NCI-H1436 treated with DMSO at 0.1 percent for 48 hours (cell line): ENCODE results near the gene HTT-AS.
"Not testable (repeated sequence)": the region's sequence is repeated elsewhere in the genome, so short reads cannot be mapped to it uniquely, and the experiment has no call there.

Experiments used
- DNase-seq: peaks from one replicate; lab custom pipeline; 2025; lab: John Stamatoyannopoulos, UW

Gene HTT-AS

DNA sequence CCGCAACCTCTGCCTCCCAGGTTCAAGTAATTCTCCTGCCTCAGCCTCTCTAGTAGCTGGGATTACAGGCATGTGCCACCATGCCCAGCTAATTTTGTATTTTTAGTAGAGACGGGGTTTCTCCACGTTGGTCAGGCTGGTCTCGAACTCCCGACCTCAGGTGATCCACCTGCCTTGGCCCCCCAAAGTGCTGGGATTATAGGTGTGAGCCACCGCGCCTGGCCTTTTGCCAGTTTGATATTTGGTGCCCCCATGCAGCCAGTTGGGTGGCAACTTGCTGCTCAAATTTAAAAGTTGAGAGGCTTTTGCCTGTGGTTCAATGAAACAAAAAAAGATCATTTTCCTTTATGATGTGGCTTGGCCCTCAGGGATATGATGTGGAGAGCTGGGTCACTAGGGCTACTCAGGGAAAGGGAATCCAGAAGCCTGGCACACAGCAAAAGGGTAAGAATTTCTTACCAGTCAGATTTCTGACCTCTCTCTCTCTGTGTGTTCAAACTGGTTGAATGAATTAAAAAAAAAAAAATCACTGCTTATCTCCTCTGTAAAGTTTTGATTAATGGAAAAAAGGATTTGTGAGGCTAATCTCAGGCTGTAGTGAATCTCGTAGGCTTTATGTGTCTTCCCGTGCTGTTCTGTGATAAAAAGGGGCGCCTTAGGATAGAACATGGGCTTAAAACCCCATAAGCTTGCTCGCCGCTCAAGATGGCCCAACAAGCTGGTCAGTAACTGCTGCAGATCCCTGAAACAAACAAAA is 23.0 kb downstream of the HTT-AS start:
- not testable (repeated sequence) for DNase-seq

- DNase-seq = no peak
These were observed 26.7 kb downstream of the HTT-AS start for GRCh38 chr4:3047464-3048286.

- DNase-seq = no peak
These were observed 27.7 kb downstream of the HTT-AS start for GRCh38 chr4:3046623-3047022.

- DNase-seq = no peak
These were observed 28.2 kb downstream of the HTT-AS start for GRCh38 chr4:3046162-3046561.

DNA sequence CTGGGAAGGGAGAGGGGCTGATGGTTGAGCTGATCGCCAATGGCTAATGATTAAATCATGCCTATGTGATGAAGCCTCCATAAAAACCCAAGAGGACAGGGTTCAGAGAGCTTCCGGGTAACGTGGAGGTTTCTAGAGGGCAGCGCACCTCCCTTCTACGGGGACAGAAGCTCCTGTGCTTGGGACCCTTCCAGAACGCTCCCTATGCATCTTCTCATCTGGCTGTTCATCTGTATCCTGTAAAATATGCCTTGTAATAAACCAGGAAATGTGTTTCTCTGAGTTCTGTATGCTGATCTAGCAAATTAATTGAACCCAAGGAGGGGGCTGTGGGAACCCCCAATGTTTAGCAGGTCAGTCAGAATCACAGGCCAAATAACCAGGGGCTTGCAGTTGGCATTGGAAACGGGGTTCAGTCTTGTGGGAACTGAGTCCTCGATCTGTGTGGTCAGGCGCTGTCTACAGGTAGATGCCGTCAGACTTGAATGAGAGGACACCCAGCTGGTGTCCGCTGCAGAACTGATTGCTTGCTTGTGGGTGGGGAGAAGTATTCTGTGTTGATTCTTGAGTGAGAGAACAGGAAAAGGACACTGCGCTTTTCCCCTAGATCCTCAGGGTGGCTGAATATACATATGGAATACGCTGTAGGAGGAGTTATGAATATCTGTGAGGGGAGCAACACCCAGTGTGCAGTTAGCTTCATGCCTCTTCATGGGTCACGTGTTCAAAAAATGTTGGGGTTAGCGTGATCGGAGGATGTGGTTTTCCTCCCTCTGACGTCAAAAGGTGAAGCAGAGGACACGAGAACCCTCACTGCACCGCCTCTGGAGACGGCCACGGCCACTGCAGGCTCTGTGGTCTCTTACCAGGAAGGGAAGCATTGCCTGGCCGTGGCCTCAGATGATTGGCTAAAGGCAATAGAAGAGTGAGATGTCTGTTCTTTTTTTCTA is 29.2 kb downstream of the HTT-AS start:
- no peak for DNase-seq

DNA sequence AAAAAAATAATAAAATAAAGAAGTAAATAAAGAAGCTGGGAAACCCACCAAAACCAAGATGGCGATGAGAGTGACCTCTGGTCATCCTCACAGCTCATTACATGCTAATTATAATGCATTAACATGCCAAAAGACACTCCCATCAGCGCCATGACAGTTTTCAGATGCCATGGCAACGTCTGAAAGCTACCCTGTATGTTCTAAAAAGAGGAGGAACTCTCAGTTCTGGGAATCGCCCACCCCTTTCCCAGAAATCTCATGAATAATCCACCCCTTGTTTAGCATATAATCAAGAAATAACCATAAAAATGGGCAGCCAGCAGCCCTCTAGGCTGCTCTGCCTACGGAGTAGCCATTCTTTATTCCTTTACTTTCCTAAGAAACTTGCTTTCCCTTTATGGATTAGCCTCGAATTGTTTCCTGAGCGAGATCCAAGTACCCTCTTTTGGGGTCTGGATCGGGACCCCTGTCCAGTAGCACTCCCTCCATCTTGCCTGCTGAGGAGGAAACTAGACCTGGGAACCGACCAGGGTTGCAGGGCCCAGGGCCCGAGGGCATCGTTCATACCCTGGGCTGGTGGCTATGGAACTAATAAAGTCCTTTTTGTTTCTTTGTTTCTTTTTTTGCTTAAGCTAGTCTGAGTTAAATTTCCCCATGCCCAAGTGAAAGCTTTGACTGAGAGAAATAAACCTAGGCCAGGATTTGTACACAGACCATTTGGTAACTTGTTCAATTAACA is 30.9 kb downstream of the HTT-AS start:
- no peak for DNase-seq

DNA sequence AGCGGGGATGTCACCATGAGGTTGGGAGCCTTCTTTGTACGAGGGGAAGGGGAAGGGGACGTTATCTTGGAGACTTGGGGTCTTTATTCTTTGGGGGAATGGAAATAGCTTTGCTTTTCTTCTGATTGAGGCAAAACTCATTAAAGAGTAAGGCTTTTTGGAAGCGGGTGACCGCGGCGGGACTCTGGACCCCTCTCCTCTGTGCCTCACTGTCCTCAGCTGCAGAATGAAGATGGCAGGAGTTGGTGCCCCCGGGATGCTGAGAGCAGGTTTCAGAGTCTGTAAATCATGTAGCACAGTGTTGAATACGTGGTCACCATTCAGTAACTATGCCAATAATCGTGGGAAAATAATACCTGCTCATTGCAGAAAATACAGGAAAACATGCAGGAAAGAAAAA is 32.1 kb downstream of the HTT-AS start:
- no peak for DNase-seq

DNA sequence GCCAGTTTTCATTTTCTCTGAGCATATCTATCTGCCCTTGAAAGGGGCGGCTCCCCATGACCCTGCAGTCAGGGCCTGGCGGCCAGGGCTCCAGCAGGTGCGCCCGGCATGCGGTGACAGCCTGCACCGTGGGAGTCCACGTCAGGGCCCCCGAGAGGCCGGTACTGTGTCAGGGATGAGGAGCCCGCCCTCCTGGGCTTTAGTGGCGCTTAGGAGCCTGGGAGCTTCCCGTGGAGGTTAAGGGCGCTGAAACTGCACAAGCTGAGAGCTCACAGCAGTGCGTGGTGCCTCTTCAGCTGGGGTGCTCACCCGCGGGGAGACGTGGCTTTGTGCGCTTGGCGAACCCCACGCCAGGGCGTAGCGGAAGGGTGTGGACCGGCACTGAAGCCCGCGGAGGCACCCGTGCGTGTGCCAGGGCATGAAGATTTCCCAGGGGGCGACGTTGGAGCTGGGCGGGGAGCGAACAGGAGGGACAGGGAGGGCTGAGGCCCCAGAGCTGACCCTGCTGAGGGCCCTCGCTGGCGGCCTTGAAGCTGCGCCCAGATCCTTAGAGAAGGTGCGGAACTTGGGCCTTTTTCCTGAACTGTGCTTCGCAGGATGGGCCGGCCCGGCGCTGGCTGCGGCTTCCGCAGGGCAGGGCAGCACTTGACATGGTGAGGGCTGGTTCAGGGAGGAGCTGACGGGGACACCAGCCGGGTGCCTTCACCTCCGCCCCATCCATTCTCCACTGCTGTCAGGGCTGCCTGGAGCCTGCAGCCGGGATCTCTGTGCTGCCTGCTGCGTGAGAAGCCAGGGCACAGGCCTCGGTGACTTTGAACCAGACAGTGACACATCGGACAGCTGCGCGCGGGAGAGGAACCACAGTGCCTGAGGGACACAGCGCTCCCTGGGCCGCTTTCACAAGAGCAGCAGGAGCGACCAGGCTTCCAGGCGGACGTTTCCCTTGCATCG is 32.9 kb downstream of the HTT-AS start:
- no peak for DNase-seq

- no peak for DNase-seq
These were observed 33.7 kb downstream of the HTT-AS start for GRCh38 chr4:3040452-3041191.

DNA sequence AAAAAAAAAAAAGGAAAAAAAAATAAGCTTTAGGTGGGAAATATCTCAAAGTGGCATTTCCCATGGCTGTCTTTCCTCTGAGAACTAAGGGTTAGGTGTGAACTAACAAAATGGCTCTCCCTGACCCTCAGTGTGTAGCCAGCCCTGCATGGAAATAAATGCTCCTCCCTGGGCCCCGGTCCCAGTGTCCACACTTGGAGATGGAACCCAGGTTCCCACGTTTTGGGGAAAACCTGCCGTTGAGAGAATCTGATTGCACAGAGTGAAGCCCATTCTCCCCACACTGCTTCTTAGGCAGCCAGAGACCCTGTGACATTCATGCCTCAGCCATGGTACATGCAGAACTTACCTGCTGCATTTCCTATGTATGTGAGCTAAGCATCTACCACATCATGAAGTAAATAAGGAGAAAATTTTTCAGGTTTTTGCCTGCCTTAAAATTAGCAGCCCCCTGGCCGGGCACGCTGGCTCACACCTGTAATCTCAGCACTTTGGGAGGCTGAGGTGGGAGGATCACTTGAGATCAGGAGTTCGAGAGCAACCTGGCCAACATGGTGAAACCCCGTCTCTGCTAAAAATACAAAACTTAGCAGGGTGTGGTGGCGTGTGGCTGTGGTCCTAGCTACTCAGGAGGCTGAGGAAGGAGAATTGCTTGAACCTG is 34.5 kb downstream of the HTT-AS start:
- DNase-seq = no peak

DNA sequence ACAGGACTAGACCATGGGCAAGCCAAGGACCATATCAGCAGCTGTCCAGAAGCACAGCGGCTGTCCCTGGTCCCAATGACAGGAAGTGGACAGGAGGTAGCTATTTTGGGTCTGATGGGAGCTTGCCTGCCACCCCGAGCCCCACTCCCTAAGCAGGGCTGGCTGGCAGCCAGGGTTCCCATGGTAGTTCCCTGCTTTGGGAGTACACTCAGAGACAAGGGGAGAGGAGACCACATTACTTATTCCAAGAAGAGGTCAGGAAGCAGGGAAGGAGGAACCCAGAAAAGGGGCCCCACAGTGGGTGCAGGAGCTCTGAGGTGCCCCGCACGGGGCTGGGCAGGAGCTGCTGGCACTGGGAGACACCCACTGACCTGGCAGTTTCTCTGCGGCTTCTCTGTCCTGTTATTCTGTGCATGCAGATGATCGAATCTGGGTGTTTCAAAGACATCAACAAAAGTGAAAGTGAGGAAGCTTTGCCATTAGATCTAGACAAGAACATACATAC is 36.3 kb downstream of the HTT-AS start:
- no peak for DNase-seq

DNA sequence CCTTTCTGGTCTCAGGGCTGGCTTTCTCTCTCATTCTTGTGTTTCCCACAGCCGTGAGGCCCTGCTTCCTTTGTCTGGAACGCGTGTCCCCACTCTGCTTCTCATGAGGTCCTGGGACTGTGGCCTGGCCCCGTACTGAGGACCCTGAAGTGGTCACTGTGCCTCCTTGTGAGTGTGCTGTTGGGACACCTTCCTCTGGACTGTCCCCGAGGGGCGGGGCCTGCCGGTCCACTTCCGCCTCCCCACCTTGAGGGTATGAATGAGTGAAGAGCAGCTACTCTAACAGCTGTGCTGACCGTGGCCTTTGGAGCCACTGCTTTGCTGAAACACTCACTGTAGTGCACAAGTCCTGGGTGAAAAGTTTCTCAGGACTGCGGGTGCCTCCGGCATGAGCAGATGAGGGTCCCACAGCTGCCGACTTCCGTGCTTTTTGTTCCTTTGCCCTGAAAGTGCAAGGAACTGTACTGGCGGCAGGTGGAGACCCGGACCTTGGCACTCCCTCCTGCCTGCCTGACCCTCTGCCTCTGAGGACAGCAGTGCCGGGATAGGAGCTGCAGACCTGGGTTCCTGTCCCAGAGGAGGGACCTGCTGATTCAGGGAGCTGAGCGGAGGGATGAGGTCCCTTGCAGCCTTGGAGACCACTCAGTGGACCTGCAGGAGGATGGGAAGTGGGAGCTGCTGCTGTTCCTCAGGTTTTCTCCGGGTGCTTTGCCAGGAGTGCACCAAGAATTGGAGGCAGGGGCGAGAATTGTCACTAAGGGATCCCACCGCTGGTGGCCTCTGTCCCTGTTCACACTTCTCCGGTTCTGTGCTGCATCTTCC is 38.0 kb downstream of the HTT-AS start:
- DNase-seq = no peak

DNA sequence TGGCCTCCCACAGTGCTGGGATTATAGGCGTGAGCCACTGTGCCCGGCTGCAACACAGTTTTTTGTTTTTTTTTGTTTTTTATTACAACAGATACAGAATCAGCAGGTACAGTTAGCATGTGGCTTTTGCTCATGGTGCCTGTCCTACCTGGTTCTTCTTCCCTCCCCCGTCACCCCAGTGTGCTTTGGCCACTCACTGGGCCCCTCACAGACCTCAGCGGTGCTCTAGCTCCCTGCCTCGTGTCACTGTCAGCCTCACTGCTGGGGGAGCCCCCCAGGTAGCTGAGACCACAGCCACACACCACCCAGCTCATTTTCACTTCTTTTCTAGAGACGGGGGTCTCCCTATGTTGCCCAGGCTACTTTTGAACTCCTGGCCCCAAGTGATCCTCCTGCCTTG is 38.7 kb downstream of the HTT-AS start:
- no peak for DNase-seq

DNA sequence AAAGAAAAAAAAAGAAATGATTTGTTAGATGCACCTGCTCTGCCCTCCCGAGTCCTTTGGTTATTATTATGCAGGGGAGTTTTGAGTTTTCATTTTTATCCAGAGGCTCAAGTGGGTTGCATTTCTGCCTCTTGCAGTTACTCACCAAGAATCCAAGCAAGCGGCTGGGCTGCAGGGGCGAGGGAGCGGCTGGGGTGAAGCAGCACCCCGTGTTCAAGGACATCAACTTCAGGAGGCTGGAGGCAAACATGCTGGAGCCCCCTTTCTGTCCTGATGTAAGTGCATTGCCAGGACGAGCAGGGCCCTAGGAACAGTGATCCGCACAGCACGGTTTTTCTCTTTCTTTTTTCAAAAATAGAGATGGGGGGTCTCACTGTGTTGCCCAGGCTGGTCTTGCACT is 39.1 kb downstream of the HTT-AS start:
- DNase-seq = no peak

DNA sequence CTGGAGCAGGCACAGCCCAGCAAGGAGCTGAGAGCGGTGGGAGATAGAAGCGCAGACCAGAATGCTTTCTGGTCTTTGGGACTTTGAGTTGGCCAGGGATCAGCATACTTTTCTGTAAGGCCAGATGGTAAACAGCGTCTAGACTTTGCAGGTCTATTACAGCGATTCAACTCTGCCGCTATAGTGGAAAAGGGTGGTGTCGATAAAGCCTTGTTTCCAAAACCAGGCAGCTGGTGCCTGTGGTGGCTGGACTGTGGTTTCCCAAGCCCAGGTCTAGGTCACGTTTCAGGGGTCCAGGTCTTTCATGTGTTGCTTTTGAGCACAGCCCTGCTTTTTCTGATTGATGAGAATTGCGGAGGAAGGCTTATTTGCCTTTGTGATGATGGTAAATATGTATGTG is 40.1 kb downstream of the HTT-AS start:
- no peak for DNase-seq

DNA sequence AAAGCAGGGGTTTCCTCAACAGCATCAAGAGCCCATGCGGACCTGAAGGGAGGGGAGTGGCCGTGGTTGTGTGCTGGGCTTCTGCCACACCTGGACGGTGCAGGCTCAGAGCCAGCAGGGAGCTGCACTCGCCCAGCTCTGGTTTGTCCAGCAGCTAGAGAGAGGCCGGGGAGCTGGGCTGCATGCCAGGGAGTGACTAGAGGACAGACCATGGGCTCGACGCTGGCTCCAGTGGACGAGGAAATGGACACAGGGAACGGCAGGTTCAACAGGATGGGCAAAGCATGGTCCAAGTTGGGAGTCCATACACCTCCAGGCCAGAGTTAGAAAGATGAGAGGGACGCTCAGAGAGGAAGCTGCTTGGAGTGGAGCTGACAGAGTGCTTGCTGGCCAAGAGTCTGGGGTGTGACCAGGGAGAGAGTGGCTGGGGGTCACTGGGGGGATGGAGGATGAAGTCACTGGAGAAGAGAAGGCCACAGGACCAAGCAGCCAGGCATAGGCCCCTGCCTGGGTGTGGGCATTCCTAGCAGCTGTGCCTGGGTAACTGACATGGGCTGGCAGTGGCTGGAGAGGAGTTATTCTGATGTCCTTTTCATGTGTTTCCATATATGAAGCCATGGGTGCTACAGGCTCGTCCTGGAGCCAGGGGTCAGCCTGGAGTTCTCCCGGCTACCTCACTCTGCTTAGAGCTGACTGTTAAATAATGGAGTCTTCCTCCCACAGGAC is 42.8 kb downstream of the HTT-AS start:
- no peak for DNase-seq

DNA sequence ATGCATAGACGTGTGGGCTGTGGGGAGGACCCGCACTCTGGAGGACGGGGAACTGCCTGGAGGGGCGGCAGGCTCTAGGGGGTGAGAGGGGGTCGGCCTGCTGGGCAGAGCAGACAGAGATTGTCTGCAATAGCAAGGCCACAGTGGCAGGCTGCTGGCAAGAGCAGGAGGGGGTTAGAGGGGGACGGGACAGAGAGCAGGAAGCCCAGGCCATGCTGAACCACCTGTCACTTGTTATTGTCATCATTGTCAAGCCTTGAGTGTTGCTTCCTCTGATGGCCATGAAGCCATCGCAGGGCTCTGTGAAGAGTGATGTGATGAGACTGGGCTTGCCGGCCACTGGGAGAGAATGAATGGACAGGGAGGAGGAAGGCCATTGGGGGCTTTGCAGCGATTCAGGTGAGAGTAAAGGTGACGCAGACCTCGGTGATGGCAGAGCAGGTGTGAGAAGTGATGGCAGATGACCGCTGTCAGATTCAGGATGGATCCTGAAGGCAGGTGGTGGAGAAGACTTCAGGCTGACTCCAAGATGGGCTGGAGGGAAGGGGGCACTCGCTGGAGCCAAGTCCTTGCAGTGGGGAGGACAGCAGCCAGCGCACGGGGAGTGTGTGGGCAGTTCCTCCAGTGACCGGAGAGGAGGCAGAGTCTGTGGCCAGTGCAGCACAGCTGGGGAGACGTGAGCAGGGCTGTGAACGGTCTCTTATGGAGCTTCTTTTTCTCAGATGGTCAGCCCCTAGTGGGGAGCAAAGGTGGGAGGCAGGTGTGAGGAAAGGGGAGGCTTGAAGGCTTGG is 43.6 kb downstream of the HTT-AS start:
- DNase-seq = no peak
